ENCODE measurements around the gene MAPK9.

- TF ChIP-seq CTCF (IDR thresholded peaks at IDR 0.05) (no peak), POLR2A (IDR thresholded peaks at IDR 0.05) (no peak)
Observed at GRCh38 chr5:180313677-180314505, 22.0 kb upstream of the MAPK9 start.

All from ovary (tissue), 3 donors.